Calu3 (cell line): ENCODE data around the gene LCN12. TPM values are rescaled to one million over a fixed set of nuclear protein-coding genes. Genes with fewer than 3 reads are reported as not detected.

ENCODE experiments used
- BruUV-seq: library from RNA; stranded (reverse); fragments of 400-500 nt; replicated peaks from 2 replicates; lab custom pipeline; 2021; lab: Mats Ljungman, UMichigan
- CTCF ChIA-PET: fragments of 300-600 bp; sonication (Branson Sonifier 250); formaldehyde crosslinking; loops from one replicate; lab custom pipeline; 2022; ENCODE audit warnings: antibody characterized with exemption; lab: Charles Lee
- DNase-seq: peaks from one replicate; pipeline ENCODE4 v3.0.0; 2022
- H3K27ac Mint-ChIP-seq: one replicate; pipeline ENCODE4 v1.8.0; 2022; ENCODE audit warnings: mixed read lengths; ENCODE audit not compliant: unreplicated experiment
- H3K27me3 Mint-ChIP-seq: one replicate; pipeline ENCODE4 v1.8.0; 2022; ENCODE audit warnings: mixed read lengths; ENCODE audit not compliant: unreplicated experiment
- H3K36me3 Mint-ChIP-seq: one replicate; pipeline ENCODE4 v1.8.0; 2022; ENCODE audit warnings: mild to moderate bottlenecking, moderate library complexity, mixed read lengths; ENCODE audit not compliant: insufficient read depth, unreplicated experiment
- H3K4me1 Mint-ChIP-seq: one replicate; pipeline ENCODE4 v1.8.0; 2022; ENCODE audit warnings: mild to moderate bottlenecking, low read depth, mixed read lengths; ENCODE audit not compliant: unreplicated experiment
- H3K4me3 Mint-ChIP-seq: one replicate; pipeline ENCODE4 v1.8.0; 2022; ENCODE audit warnings: mild to moderate bottlenecking, low read depth, moderate library complexity, mixed read lengths; ENCODE audit not compliant: unreplicated experiment
- H3K9me3 Mint-ChIP-seq: one replicate; pipeline ENCODE4 v1.8.0; 2022; ENCODE audit warnings: low read depth, mixed read lengths; ENCODE audit not compliant: unreplicated experiment
- intact Hi-C: fragments of 100-400 bp; cut with micrococcal nuclease; formaldehyde crosslinking; loops from one replicate; pipeline ENCODE4 v1.10.0; 2022; ENCODE audit not compliant: unreplicated experiment
- total RNA-seq: library from RNA; stranded (reverse); gene quantifications from 2 replicates; pipeline ENCODE4 v1.2.3, GENCODE V29; 2022
- TF ChIP-seq, protein P1 (sequence below): fragments of 200-600 bp; IDR thresholded peaks from one replicate; pipeline ENCODE4 v1.8.0; 2022; ENCODE audit warnings: antibody characterized with exemption; ENCODE audit not compliant: unreplicated experiment

The LCN12 gene
- total RNA-seq, 1 experiment from 2014 or later, result 3.8 TPM

DNA sequence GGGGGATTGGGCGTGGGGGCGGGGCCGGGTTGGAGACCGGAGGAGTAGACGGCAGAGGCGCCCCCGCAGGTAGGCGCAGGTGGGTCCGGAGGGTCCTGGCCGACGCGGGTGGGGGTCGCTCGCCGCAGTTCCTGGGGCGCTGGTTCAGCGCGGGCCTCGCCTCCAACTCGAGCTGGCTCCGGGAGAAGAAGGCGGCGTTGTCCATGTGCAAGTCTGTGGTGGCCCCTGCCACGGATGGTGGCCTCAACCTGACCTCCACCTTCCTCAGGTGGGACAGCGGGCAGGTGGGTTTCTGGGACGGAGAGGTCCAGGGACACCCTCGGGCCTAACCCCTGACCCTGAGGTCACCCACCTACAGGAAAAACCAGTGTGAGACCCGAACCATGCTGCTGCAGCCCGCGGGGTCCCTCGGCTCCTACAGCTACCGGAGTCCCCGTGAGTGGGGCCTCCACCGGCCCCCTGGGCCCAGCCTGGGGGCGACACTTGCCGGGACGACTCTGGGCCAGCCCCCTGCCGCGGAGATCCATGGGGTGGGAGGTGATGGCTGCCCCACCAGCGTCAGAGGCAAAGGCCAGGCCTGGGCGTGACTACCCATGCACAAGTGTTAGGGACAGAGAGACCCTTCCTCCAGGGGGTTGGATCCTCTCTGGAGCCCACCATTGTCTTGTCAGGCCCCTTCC lies 26.9 kb downstream of the LCN12 start:
- Mint-ChIP-seq H3K27me3 (peaks cover 9% of the 10 kb centered on the region), H3K36me3 (no peaks in the 10 kb centered on the region), H3K4me1 (no peaks in the 10 kb centered on the region), H3K9me3 (no peaks in the 10 kb centered on the region), H3K4me3 (no peak overlapping the region), H3K27ac (no peak overlapping the region)
- intact Hi-C loops, result no loop called here
- CTCF ChIA-PET, result interaction anchor here (1.5 kb wide), 1 partner anchor 17 kb away, joined by 8 read pairs; the partner anchor contains the start of gene CLIC3
- TF ChIP-seq, protein P1, sequence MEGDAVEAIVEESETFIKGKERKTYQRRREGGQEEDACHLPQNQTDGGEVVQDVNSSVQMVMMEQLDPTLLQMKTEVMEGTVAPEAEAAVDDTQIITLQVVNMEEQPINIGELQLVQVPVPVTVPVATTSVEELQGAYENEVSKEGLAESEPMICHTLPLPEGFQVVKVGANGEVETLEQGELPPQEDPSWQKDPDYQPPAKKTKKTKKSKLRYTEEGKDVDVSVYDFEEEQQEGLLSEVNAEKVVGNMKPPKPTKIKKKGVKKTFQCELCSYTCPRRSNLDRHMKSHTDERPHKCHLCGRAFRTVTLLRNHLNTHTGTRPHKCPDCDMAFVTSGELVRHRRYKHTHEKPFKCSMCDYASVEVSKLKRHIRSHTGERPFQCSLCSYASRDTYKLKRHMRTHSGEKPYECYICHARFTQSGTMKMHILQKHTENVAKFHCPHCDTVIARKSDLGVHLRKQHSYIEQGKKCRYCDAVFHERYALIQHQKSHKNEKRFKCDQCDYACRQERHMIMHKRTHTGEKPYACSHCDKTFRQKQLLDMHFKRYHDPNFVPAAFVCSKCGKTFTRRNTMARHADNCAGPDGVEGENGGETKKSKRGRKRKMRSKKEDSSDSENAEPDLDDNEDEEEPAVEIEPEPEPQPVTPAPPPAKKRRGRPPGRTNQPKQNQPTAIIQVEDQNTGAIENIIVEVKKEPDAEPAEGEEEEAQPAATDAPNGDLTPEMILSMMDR, result no peak
- BruUV-seq, result no TSS peak
- no peak for DNase-seq

DNA sequence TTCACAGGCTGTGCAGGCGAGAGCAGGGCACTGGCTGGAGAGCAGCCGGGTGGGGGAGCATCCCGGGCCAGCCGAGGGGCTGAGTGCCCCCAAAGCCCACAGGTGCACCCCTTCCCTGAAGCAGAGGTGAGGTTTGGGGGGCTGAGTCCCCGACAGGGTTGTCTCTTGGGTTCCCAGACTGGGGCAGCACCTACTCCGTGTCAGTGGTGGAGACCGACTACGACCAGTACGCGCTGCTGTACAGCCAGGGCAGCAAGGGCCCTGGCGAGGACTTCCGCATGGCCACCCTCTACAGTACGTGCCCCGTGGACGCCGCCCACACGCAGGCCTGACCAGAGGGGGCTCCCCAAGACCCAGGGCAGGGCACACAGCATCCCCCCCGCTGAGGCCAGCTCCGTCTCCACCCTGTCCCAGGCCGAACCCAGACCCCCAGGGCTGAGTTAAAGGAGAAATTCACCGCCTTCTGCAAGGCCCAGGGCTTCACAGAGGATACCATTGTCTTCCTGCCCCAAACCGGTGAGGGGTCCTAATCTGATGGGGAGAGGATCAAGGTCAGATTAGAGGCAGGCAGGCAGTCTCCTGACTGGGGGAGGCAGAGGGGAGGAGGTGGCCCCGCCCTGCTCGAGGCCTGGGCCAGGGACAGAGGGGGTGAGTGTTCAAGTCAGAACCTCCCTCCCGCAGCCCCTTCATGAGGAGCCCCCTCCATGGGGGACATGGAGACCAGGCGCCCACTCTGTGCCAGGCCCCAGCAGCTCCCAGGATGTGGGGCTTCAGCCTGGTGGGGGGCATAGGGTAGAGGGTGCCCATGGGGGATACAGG lies 27.9 kb downstream of the LCN12 start:
- Mint-ChIP-seq H3K27me3 (peaks cover 15% of the 10 kb centered on the region), H3K36me3 (no peaks in the 10 kb centered on the region), H3K4me3 (no peak overlapping the region), H3K27ac (no peak overlapping the region), H3K4me1 (no peaks in the 10 kb centered on the region), H3K9me3 (no peaks in the 10 kb centered on the region)
- intact Hi-C loops, result no loop called here
- CTCF ChIA-PET, result no interaction called here
- TF ChIP-seq, protein P1, result no peak
- no TSS peak for BruUV-seq
- no peak for DNase-seq

DNA sequence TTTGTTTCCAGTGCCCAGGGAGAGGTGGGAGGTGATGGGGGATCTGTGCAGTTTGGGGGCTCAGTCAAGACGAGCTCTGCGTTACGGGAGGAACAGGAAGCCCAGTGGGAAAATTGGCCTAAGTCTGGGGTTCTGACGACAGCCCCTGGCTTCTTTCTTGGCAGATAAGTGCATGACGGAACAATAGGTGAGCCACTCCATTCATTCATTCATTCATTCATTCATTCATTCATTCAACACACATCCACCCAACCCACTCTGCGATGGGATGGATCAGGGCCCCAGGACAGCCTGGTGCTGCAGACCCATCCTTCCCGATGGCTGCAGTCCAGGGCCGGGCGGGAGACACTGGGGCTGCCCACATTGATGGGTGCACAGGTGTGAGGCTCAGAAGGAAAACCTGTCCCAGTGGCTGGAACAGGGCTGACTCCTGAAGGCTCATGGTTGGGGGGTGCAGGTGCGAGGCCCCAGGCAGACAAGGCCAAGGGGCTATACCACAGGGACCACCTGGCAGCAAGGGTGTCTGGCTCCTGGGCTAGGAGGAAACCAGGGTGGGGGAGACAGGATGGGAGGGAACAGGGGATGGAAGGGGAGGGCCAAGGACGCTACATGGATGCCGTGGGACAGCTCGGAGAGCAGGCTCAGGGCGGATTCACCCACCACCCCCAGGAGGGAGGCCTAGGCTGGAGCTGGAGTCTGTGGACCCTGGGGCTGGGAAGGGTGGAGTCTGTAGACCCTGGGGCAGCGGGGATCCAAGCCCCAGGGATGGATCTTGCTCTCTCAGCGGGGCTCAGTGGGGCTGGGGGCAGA lies 28.8 kb downstream of the LCN12 start:
- Mint-ChIP-seq H3K9me3 (no peaks in the 10 kb centered on the region), H3K27ac (no peak overlapping the region), H3K27me3 (peaks cover 15% of the 10 kb centered on the region), H3K4me3 (no peak overlapping the region), H3K36me3 (no peaks in the 10 kb centered on the region), H3K4me1 (no peaks in the 10 kb centered on the region)
- DNase-seq, result no peak
- TF ChIP-seq, protein P1, result no peak
- CTCF ChIA-PET, result no interaction called here
- intact Hi-C loops, result no loop called here
- no TSS peak for BruUV-seq

DNA sequence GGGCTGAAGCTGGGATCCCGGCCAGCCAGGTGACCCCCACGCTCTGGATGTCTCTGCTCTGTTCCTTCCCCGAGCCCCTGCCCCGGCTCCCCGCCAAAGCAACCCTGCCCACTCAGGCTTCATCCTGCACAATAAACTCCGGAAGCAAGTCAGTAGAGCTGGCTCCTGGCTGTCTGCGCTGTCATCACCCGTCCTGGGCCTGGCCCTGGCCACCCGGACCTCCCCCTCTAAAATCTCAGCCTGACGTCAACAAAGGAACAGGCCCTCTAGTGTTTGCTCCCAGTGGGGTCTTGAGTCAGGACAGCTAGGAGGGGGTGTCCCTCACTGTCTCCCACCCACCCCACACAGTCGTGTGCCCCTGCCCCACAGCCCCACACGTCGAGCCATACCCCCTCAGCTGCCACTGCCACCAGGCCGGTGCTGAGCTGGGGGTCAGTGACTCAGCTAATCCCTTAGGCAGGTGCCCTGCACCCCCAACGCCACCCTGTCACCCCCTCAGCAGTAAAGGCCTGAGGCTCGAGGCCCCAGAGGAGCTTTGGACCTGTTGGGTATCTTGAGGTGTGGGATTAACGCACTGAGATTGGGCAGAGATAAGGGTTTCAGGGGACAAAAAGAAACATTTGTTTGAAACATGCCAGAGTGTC lies 29.6 kb downstream of the LCN12 start:
- DNase-seq, result no peak
- intact Hi-C loops, result no loop called here
- H3K27ac Mint-ChIP-seq, result no peak overlapping the region
- CTCF ChIA-PET, result no interaction called here
- H3K4me1 Mint-ChIP-seq, result no peaks in the 10 kb centered on the region
- peaks cover 15% of the 10 kb centered on the region for H3K27me3 Mint-ChIP-seq
- no TSS peak for BruUV-seq
- H3K36me3 Mint-ChIP-seq, result no peaks in the 10 kb centered on the region
- TF ChIP-seq, protein P1, result no peak
- no peak overlapping the region for H3K4me3 Mint-ChIP-seq
- H3K9me3 Mint-ChIP-seq, result no peaks in the 10 kb centered on the region
